HUES48 (cell line): Measurements from ENCODE around the gene ITPRIPL1.
"Not testable (repeated sequence)": the region's sequence is repeated elsewhere in the genome, so short reads cannot be mapped to it uniquely, and the experiment has no call there.

ENCODE experiments used
- H3K27ac ChIP-seq: one replicate; pipeline ENCODE4 v1.7.0; 2013; ENCODE audit warnings: low read depth, low read length, inconsistent platforms
- H3K27me3 ChIP-seq: 2 replicates; pipeline ENCODE4 v1.6.1; 2013; ENCODE audit warnings: mild to moderate bottlenecking, low read length; ENCODE audit not compliant: control insufficient read depth, insufficient read depth
- H3K36me3 ChIP-seq: 2 replicates; pipeline ENCODE4 v1.6.1; 2013; ENCODE audit warnings: low read length; ENCODE audit not compliant: control insufficient read depth, insufficient read depth
- H3K4me1 ChIP-seq: 2 replicates; pipeline ENCODE4 v1.6.1; 2013; ENCODE audit warnings: mild to moderate bottlenecking, low read length; ENCODE audit not compliant: control insufficient read depth, insufficient read depth
- H3K4me3 ChIP-seq: 2 replicates; pipeline ENCODE4 v1.5.1; 2013; ENCODE audit warnings: mild to moderate bottlenecking, low read depth, low read length
- H3K9ac ChIP-seq: 2 replicates; pipeline ENCODE4 v1.6.1; 2013; ENCODE audit warnings: mild to moderate bottlenecking, low read depth, low read length, moderate library complexity
- H3K9me3 ChIP-seq: 2 replicates; pipeline ENCODE4 v1.6.1; 2013; ENCODE audit warnings: low read length; ENCODE audit not compliant: control insufficient read depth, insufficient read depth

Gene ITPRIPL1

GRCh38 chr2:96325041-96325883 is at the start of gene ITPRIPL1:
ITPRIPL1 (plus strand) TSS chr2:96325317; CDS start chr2:96325840, 523 bp downstream.
- Histone ChIP-seq H3K9ac (peak within 1 kb of the TSS; percentile 64), H3K4me1 (0 out of 2 replicates have a peak, but pooled peaks cover 6% of the 10 kb centered on the region), H3K27me3 (peaks cover 52% of the 10 kb centered on the region), H3K27ac (no peak within 1 kb of the TSS), H3K9me3 (no peaks in the 10 kb centered on the region), H3K36me3 (peaks cover 22% of the 10 kb centered on the region), H3K4me3 (peak within 1 kb of the TSS; percentile 77)

- Histone ChIP-seq H3K4me1 (no peaks in the 10 kb centered on the region), H3K27ac (no peak overlapping the region), H3K27me3 (no peaks in the 10 kb centered on the region), H3K9ac (no peak overlapping the region), H3K36me3 (peaks cover 89% of the 10 kb centered on the region), H3K9me3 (no peaks in the 10 kb centered on the region), H3K4me3 (no peak overlapping the region)
Observed at GRCh38 chr2:96276787-96277499, 48.2 kb upstream of the ITPRIPL1 start.

GRCh38 chr2:96287273-96287856 is 37.8 kb upstream of the ITPRIPL1 start:
- Histone ChIP-seq H3K9me3 (no peaks in the 10 kb centered on the region), H3K9ac (no peak overlapping the region), H3K27me3 (no peaks in the 10 kb centered on the region), H3K36me3 (peaks cover 100% of the 10 kb centered on the region), H3K4me3 (no peak overlapping the region), H3K4me1 (no peaks in the 10 kb centered on the region), H3K27ac (no peak overlapping the region)

- no peak overlapping the region for H3K4me3 ChIP-seq
- no peak overlapping the region for H3K9ac ChIP-seq
- no peaks in the 10 kb centered on the region for H3K9me3 ChIP-seq
- peaks cover 100% of the 10 kb centered on the region for H3K36me3 ChIP-seq
- H3K27ac ChIP-seq: no peak overlapping the region
- no peaks in the 10 kb centered on the region for H3K27me3 ChIP-seq
- H3K4me1 ChIP-seq: no peaks in the 10 kb centered on the region
Observed at GRCh38 chr2:96291751-96292150, 33.4 kb upstream of the ITPRIPL1 start.

GRCh38 chr2:96294271-96294670 is 30.8 kb upstream of the ITPRIPL1 start:
- not testable (repeated sequence) for H3K9ac ChIP-seq, H3K27ac ChIP-seq, H3K4me3 ChIP-seq, H3K4me1 ChIP-seq, H3K27me3 ChIP-seq, H3K9me3 ChIP-seq
- H3K36me3 ChIP-seq: peaks cover 100% of the 10 kb centered on the region

GRCh38 chr2:96296925-96297324 is 28.2 kb upstream of the ITPRIPL1 start:
- Histone ChIP-seq H3K36me3 (peaks cover 98% of the 10 kb centered on the region), H3K4me1 (no peaks in the 10 kb centered on the region), H3K4me3 (no peak overlapping the region), H3K27me3 (no peaks in the 10 kb centered on the region), H3K27ac (no peak overlapping the region), H3K9me3 (no peaks in the 10 kb centered on the region), H3K9ac (no peak overlapping the region)

- no peak overlapping the region for H3K27ac ChIP-seq
- H3K27me3 ChIP-seq: no peaks in the 10 kb centered on the region
- H3K9ac ChIP-seq: no peak overlapping the region
- no peak overlapping the region for H3K4me3 ChIP-seq
- no peaks in the 10 kb centered on the region for H3K9me3 ChIP-seq
- peaks cover 11% of the 10 kb centered on the region for H3K4me1 ChIP-seq
- H3K36me3 ChIP-seq: peaks cover 76% of the 10 kb centered on the region
Observed at GRCh38 chr2:96301865-96302264, 23.3 kb upstream of the ITPRIPL1 start.

- no peak overlapping the region for H3K27ac ChIP-seq
Observed at GRCh38 chr2:96304606-96305005, 20.5 kb upstream of the ITPRIPL1 start.

GRCh38 chr2:96305091-96305978 is 19.8 kb upstream of the ITPRIPL1 start, which contains the start of gene SNRNP200:
SNRNP200 (minus strand) TSS chr2:96305546; CDS start chr2:96305437, 109 bp downstream.
- H3K4me3 ChIP-seq: peak within 1 kb of the TSS; percentile 79
- H3K27ac ChIP-seq: peak within 1 kb of the TSS; percentile 77
- no peaks in the 10 kb centered on the region for H3K9me3 ChIP-seq
- peak within 1 kb of the TSS; percentile 66 for H3K9ac ChIP-seq
- H3K4me1 ChIP-seq: peaks cover 11% of the 10 kb centered on the region
- peaks cover 41% of the 10 kb centered on the region for H3K36me3 ChIP-seq
- H3K27me3 ChIP-seq: no peaks in the 10 kb centered on the region

More at GRCh38 chr2:96304606-96305005, 20.5 kb upstream of the ITPRIPL1 start:
- H3K4me3 ChIP-seq: peak overlapping the region; percentile 79
- H3K4me1 ChIP-seq: peaks cover 11% of the 10 kb centered on the region
- H3K9me3 ChIP-seq: no peaks in the 10 kb centered on the region
- peak overlapping the region; percentile 66 for H3K9ac ChIP-seq
- no peaks in the 10 kb centered on the region for H3K27me3 ChIP-seq
- H3K36me3 ChIP-seq: peaks cover 48% of the 10 kb centered on the region

GRCh38 chr2:96305979-96306308 is 19.2 kb upstream of the ITPRIPL1 start:
- Histone ChIP-seq H3K9ac (peak overlapping the region; percentile 66), H3K27me3 (no peaks in the 10 kb centered on the region), H3K36me3 (peaks cover 37% of the 10 kb centered on the region), H3K9me3 (no peaks in the 10 kb centered on the region), H3K27ac (peak overlapping the region; percentile 77), H3K4me1 (peaks cover 11% of the 10 kb centered on the region), H3K4me3 (peak overlapping the region; percentile 79)
